GM21360 (cell line): Measurements from ENCODE around the gene MIOX.

Experiments used
- ATAC-seq: cut with Tn5 transposase; IDR thresholded peaks from one replicate; pipeline ENCODE4 v1.9.1; 2021; ENCODE audit warnings: mild to moderate bottlenecking, moderate library complexity; ENCODE audit not compliant: unreplicated experiment

MIOX gene

GRCh38 chr22:50486561-50487289, at the start of gene MIOX:
MIOX (plus strand) TSS chr22:50486859; CDS start chr22:50486898, 39 bp downstream.
- no peak for ATAC-seq

DNA sequence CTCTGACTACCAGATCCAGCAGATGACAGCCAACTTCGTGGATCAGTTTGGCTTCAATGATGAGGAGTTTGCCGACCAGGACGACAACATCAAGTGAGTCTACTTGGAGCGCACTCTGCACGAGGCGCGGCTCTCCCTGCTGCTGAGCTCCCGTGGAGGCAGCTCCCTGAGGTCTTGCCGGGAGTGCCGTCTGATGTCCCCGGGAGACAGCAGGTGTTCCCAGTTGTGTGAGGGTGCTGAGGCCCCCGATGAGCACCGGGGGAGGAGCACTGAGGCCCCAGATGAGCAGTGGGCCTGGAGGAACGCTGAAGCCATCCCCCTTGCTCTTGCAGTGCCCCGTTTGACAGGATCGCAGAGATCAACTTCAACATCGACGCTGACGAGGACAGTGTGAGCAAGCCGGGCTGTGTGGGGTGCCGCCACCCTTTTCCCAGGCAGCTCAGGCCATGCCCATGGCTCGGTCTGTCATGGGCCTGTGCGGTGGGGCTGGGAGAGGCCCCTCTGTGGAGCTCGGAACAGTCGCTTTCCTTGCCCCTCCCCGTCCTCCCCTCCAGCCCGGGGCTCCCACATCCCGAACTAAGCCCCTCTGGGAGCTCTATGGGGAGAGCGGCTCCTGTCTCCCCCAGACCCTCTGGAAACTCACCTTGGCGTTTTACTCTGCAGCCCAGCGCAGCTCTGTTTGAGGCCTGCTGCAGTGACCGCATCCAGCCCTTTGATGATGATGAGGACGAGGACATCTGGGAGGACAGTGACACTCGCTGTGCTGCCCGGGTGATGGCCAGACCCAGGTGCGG, 49.0 kb upstream of the MIOX start:
- no peak for ATAC-seq

GRCh38 chr22:50438305-50439275, 48.1 kb upstream of the MIOX start:
- no peak for ATAC-seq

DNA sequence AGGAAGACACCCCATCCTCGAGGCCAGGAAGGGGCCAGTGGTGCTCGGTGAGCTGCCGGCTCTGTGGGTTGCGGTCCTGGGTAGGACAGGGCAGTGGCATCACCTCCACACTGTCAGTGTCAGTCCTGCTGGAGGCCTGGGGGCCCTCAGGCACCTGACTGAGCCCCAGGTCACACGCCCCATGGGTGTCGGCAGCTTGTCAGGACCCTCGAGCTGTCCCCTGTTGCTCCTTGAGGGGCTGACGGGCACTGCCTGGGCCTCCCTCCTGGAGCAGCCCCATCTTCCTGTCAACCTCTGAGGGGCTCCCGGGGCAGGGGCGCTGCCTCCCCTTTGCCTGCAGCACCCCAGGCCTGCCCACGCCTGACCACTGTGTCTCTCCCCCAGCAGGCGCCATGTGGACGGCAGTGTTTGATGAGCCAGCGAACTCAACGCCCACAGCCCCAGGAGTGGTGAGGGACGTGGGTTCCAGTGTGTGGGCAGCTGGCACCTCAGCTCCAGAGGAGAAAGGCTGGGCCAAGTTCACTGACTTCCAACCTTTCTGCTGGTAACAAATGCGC, 47.3 kb upstream of the MIOX start:
- ATAC-seq: no peak

DNA sequence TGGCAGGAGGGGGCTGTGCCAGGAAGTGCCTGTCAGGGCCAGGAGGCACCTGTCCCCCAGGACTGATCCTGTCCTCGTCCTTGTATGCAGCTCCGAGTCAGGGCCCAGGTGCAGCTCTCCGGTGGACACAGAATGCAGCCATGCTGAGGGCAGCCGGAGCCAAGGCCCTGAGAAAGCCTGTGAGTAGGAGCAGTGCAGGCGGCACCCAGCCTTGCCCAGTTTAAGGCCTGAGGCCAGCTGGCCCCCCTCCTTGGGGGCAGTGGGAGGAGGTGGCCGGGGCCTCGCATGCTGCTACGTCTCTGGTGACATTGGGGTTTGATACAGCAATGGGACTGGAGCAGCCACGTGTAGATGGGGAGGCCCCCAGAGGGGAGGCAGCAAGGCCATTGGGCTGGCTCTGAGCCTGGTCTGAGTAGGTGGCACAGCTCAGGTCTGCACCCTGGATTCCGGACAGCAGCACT, 46.8 kb upstream of the MIOX start:
- ATAC-seq: no peak

DNA sequence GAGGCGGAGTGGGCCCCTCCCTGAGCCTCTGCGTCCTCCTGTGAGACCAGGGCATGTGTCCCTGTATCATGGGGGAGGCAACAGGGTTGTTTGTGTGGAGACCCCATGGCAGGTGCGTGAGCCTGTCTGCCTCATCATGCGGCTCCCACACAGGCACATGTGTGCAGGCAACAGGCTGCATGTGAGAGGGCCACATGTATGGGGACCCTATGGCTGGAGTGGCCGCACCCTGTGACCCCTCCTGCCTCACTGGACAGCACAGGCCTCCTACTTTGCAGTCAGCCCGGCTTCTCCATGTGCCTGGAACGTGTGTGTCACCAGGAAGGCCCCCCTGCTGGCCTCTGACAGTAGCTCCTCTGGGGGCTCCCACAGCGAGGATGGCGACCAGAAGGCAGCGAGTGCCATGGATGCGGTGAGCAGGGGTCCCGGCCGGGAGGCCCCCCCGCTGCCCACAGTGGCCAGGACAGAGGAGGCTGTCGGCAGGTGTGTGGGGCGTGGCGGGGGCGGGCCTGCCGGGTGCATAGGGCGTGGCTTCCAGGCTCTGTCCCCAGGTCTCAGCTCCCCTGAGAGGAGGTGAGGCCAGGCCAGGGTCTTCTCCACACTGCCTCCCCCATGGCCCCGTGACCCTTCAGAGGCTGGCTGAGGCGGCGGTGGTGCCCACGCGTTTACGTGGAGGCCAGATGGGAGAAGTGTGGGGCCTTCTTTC, 46.0 kb upstream of the MIOX start:
- no peak for ATAC-seq

GRCh38 chr22:50441428-50441993, 45.1 kb upstream of the MIOX start:
- no peak for ATAC-seq

GRCh38 chr22:50443197-50443596, 43.5 kb upstream of the MIOX start:
- no peak for ATAC-seq

GRCh38 chr22:50443801-50444625, 42.6 kb upstream of the MIOX start:
- no peak for ATAC-seq

DNA sequence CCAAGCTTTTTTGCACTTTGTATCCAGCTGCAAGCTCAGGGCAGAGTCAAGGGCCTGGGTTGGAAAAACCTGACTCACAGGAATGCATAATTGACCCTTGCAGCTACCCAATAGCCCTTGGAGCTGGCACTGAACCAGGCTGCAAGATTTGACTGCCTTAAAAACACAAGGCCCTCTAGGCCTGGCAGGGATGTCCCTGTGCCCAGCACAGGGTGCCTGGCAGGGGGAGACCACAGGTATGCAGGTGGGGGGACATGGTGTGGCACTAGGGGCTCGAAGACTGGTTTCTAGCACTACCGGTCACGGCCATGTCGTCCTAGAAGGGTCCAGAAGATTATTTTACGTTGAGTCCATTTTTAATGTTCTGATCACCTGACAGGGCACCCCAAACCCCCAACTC, 42.0 kb upstream of the MIOX start:
- no peak for ATAC-seq

DNA sequence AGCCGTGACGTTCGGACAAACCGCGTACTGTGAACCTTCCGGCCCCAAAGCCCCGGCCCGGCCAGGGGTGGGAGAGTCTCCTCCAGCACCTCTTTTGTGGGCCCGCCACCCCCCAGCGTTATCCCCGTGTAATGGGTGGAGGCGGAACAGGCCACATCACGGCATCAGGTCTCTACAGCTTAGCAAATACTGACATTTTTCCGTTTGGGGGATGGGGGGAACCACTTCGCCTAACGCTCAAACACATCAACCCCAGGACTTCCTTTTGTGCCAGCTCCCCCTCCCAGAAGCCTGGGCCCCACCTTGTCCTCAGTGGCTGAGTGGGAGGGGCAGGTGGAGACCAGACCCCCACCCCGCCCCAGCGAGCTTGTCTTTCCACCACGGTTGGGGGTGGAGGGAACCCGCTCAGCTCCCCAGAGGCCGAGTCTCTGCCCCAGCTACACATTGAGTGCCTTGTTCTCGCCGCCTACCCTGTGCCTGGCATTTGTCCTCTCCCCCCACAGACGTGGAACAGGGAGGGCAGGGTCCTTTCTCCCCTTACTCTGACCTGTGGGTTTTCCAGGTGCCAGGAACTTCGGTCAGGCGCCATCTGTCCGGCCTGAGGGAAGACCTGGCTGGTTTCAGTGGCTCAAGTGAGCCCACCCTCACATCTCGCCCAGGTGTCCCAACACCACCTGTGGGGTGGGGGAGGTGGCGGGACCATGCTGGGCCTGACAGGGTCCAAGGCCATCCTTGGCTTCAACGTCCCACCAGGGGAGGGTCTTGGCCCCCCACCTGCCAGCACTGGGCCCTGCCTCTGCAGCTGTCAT, 41.4 kb upstream of the MIOX start:
- no peak for ATAC-seq

DNA sequence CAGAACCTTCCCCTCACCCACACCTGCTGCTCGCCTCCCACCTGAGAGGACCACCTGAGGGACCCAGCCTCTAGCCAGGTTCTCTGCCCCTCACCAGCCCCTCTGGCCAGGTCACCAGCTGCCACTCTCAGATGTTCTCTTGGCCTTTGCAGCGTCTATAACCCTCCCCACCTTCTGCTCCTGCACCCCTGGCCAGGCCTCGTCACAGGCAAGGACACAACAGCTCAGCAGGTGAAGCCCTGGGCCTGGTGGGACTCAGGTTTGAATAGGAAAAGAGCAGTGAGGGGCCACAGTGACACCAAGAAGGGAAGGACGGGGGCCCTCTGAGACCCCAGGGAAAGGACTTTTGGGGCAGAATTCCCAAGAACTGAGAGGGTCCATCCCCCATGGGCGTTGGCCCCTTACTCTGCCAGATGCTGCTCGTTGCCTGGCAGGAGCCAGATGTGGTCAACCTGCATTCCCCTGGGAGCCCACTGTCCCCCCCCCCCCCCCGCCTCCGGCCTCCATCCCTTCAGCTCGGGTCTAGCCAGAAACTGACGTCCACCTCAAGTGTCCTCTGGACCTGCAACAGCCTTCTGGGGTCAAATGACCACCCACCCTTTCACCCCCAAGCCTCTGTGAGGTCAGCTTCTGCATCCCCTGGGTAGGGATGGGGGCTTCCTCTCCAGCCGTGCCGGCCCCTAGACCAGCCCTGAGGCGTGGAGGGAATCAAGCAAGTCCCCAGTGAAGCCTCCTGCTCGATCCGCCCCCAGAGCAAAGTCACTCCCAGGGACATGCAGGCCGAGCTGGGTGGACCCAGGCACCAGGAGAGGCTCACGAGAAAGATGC, 40.6 kb upstream of the MIOX start:
- no peak for ATAC-seq

GRCh38 chr22:50446708-50447575, 39.7 kb upstream of the MIOX start:
- ATAC-seq: no peak

DNA sequence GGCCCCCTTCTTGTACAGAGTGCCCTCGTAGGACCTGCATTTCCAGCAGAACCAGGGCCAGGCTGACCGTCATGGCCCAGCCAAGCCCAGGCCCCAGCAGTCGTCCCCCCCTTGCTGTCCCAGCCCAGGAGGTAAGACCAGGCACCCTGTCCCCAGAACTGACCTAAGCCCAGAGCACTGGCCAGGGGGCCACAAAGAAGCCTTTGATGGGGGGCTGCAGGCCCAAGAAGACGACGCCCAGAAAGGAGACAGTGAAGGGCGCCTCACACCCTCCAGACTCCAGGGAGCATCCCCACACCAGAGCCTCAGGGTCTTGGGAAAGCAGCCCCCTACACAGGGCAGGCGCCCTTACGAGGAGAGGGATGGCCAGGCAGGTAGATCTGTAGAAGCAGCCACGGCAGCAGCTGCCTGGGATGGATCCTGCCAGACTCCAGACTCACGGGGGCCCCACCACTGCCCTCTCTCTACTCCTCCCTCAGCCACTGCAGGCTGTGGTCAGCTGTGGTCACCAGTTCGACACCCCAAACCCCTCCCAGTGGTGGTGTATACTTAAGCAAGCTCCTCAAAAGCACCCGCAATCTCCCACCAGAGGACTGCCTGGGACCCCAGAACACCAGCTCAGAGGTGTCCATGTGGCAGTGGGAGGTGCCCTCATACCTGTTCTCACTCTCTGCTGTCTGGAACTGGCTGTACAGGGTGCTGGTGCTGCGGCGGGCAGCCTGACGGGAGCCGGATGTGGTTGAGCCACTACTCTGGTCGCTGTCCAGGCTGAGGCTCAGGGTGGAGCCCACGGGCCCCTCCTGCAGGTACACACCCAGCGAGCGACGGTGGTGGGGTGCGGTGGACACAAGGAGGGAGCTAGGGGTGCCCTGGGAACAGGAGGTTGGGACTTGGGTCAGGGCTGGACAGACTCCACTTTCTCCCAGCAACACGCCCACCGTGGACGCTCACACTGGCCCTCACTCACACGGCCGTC, 38.8 kb upstream of the MIOX start:
- no peak for ATAC-seq

DNA sequence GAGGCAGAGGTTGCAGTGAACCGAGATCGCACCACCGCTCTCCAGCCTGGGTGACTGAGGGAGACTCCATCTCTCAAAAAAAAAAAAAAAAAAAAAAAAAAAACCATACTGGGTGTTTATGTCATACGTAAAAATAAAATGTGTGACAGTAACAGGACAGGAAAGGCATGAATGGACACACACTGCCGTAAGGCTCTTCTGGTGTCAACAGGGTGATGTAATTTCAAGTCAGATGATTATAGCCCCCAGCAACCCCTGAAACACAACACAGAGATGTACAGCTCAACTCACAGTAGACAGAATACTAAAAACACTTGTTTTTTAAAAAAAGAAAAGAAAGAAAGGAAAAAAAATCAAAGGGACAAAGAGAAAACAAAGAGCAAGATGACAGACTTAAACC, 34.0 kb upstream of the MIOX start:
- no peak for ATAC-seq
